KOPT-K1 (cell line): ENCODE results near the gene FCGR2B.
"Not testable (repeated sequence)": the region's sequence is repeated elsewhere in the genome, so short reads cannot be mapped to it uniquely, and the experiment has no call there.

Experiments used
- H3K27ac ChIP-seq: fragments of 200-600 bp; sonication (generic); 2 replicates; pipeline ENCODE4 v1.5.1; 2016; ENCODE audit warnings: antibody characterized with exemption, mild to moderate bottlenecking, low read depth, low read length; ENCODE audit not compliant: poor library complexity, severe bottlenecking
- H3K36me3 ChIP-seq: fragments of 200-600 bp; sonication (generic); 2 replicates; pipeline ENCODE4 v1.5.1; 2017; ENCODE audit warnings: antibody characterized with exemption, mild to moderate bottlenecking, low read length, moderate library complexity; ENCODE audit not compliant: insufficient read depth
- H3K9me3 ChIP-seq: fragments of 200-600 bp; sonication (generic); 2 replicates; pipeline ENCODE4 v1.5.1; 2017; ENCODE audit warnings: antibody characterized with exemption, low read length, mild to moderate bottlenecking; ENCODE audit not compliant: insufficient read depth, poor library complexity, severe bottlenecking

Gene FCGR2B

DNA sequence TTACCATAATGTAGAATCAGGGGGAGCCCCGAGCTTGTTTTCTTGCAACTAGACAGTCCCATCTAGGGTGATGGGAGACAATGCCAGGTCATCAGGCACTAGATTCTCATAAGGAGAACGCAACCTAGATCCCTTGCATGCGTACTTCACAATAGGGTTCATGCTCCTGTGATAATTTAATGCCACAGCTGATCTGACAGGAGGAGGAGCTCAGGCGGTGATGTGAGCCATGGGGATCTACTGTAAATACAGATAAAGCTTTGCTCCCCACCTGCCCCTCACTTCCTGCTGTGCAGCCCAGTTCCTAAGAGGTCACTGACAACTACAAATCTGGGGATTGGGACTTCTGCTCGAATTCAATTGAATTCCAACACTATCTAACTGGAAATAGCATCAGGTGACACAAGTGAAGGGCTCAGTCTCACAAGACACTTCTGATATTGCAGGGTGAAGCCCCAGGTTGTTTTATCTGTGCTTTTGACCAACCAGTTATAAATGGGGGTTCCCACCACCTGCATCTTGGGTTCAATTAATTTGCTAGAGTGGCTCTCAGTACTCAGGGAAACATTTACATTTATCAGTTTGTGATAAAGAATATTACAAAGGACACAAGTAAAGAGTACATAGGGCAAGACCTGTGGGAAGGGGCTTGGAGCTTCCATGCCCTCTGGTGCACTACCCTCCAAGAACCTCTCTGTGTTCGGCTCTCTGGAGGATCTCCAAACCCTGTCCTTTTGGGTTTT lies 24.5 kb upstream of the FCGR2B start:
- H3K9me3 ChIP-seq, H3K36me3 ChIP-seq, H3K27ac ChIP-seq: not testable (repeated sequence)

DNA sequence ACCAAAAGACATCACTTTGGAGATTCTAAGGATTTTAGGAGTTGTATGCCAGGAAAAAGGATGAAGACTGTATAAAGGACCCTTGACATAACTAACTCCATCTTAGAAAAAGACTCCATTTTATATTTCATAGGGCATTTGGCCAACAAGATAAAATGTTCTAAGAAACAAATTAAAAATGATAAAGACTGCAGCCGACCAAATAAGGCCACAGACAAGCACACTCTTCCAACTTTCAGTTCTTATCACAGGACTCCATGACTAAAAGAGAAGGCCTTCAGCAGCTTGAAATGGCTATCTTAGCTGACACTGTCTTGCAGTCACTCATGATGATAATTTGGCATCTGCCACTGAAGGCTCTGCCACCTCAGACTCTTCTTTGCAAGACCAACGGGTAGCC lies 23.7 kb upstream of the FCGR2B start:
- not testable (repeated sequence) for H3K9me3 ChIP-seq, H3K27ac ChIP-seq, H3K36me3 ChIP-seq

DNA sequence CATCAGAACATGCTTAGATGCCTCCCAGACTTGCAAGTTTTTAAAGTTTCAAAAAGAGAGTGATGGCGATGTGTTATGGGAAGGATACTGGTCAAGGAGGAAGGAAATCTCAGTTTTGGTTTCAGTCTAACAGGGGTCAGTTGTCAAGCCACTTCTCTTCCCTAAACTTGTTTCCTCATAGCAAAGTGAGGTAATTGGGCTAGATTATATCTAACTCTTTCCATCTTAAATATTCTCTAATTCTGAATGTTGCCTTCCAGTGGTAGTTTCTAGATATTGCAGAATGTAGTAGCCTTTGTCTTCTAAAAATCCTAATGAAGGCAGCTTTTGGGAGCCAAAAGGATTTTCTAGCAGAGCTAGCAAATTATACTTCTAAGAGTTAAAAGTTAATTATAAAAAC lies 20.2 kb upstream of the FCGR2B start:
- not testable (repeated sequence) for H3K36me3 ChIP-seq, H3K27ac ChIP-seq, H3K9me3 ChIP-seq

DNA sequence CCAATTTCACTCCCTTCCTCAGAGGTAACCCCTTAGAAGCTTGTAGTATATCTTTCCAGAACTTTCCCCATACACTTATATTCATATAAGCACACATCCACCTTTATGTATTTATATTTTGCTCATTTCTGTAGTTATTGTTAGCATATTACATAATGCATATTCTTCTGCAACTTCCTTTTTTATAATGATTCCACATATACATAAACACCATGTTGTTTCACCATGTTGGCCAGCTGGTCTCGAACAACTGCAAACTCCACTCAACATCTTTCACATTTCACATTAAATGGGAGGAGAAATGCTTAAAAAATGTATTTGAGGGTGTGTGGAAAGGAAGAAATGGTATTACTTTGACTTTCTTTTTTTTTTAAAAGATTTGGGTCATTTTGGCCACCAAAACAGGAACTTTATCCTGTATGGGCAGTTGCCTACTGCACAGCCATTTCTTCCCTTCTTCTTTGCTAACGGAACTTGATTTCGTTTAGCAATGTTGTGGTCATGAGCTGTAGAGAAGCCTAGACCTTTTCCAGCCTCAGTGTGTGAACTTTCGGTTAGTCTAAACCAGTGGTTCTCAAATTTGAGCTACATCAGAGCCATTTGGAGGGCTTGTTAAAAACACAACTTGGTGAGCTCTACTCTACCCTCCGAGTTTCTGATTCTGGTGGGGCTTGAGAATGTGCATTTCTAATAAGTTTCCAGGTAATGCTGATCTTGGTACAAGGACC lies 19.3 kb upstream of the FCGR2B start:
- not testable (repeated sequence) for H3K9me3 ChIP-seq, H3K27ac ChIP-seq, H3K36me3 ChIP-seq

DNA sequence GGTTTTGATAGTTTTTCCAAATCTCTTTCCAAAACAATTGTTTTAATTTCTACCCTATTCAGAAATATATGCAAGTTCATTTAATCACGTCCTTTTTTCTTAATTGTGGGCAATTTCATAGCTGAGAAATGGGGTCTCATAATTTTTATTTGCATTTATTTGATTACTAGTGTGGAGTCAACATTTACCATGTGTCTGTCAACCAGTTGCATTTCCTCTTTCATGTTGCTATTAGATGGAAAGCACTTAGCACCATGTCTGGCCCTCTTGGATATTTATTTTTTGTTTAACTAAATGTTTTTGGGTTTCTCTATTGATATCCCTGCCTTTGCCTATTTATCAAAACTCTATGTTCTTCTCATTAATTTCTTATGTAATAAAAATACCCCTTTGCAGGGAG lies 18.1 kb upstream of the FCGR2B start:
- not testable (repeated sequence) for H3K36me3 ChIP-seq, H3K9me3 ChIP-seq, H3K27ac ChIP-seq

DNA sequence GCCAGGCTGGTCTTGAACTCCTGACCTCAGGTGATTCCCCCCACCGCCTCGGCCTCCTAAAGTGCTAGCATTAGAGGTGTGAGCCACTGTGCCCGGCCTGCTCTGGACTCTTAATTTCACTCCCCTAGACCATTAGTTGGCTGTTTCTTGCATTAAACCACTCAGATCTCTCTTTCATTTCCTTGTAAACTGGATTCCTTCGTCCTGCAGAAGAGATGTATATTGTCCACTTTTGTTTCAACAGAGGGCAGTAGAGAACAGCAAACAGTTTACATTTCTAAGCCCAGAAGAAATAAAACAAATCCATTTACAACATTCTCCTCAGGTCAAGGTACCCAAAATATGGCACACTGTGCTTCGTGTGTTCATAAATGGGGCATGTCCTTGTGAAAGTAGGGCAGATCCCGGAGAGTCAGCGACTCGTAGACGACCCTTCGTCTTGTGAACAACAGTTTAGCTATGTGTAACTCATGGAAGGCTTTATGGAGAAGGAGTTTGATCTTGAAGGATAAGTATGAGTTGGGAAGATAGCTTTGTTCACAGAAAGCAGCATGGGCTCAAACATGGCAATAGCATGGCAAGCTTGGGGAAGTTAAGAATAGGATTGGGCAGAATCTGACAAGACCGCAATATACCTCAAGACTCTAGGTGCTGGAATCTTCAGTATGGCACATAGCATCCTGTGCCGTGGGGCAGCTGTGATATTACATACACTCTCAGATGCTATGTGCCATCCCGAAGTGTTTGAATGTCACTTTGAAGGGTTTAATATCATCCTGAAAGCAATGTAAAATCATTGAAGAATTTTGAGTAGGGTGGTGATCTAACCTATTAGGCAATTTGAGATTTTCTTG lies 15.2 kb upstream of the FCGR2B start:
- H3K27ac ChIP-seq, H3K36me3 ChIP-seq, H3K9me3 ChIP-seq: not testable (repeated sequence)

DNA sequence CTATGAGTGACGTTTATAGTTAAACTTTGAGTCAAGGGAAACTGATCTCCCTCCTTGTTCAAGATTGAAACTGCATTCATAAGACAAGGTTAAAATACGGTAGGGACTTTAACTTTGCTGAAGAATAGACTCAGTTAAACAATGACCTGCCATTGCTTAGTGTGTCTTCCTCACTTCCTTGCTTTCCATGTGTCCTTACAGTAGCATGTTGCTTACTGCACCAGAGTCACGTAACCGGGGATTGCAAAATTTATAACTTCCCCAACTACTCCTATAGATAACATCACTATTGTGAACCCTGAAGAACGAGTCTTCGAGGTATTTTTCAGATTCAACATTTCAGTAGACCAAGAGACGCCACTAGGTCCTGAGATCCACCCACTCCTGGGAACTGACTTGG lies 9.4 kb upstream of the FCGR2B start:
- H3K36me3 ChIP-seq, H3K9me3 ChIP-seq, H3K27ac ChIP-seq: not testable (repeated sequence)

DNA sequence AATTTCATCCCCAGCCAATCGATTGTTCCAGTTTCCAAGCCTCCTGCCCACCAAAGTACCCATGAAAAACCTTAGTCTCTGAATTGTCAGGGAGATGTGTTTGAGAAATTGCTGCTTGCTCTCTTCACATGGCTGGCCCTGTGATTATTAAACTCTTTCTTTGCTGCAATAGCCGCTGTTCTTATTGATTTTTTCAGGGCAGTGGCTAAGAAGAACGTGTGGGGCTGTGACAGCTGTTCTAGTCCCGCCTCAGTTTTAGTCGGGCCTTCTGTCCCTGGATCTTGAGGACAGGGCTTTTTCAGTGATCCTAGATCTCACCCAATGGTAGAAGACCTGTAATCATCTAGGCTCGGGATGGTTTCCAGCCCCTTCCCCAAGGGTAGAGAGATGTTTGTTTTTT lies 9.0 kb upstream of the FCGR2B start:
- not testable (repeated sequence) for H3K9me3 ChIP-seq, H3K27ac ChIP-seq, H3K36me3 ChIP-seq

DNA sequence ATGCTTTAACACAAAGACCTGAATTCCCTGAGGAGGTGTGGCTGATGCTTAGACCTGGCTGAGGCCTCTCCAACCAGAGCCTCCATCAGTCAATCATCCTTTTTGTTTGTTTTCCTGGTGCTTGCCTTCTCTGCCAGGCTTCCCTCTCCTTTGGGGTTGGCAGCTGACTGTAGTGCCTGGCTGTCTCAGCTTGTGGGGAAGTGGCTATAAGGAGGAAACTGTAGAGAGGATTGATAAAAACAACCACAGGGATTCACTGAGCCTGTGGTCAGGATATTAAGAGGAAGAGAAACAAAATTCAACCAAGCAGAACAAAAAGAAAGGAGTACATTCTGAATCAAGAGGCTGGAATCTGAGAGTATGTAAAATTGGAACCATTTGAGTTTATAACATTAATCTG lies 4.4 kb upstream of the FCGR2B start:
- not testable (repeated sequence) for H3K9me3 ChIP-seq

DNA sequence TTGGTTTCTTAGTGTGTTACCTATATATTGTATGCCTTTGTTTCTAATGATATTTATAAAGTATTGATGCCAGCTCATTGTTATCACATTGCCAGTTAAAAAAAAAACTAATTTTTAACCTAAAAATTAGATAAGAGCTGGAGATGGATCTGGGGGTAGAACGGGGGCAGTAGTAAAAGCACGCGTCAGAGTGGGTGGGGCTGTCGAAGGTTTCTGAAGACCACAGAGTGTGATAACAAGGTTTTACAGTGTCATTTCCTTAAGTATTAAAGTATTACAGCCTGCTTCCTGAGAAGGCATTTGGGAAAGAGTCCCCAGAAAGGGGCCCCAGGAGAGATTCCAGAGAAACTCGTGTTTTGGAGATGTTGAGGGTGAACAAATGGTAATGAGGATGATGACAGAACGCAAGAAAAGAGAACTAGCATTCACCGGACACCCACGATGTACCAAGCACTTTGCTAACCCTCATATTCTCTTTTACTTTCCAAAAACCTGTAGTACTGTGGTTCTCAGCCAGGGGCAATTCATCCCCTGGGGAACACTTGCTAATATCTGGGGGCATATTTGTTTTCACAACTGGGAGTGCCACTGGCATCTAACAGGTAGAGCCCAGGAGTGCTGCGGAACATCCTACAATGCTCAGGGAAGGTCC lies 1.2 kb upstream of the FCGR2B start:
- H3K27ac ChIP-seq, H3K36me3 ChIP-seq, H3K9me3 ChIP-seq: not testable (repeated sequence)

More for the DNA sequence above, 4.4 kb upstream of the FCGR2B start:
- not testable (repeated sequence) for H3K27ac ChIP-seq, H3K36me3 ChIP-seq

DNA sequence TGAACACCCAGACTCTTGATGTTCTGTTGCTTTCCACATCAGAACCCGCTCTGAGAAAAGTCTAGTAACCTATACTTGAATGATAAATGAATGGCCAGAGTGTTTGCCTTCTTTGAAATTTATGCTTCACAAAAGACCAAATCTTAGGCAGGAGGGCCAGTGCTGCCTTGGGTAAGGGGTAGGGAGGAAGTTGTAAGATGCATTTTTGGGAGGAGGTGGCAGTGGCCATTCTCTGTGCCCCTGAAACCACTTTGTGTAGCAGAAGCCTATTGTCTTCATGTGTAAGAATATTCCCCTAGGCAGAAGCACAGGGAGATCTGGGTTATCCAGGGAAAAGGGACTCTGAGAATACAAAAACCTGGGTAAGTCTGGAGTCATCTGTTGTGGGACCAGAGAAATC lies 626 bp downstream of the FCGR2B start:
- H3K36me3 ChIP-seq, H3K9me3 ChIP-seq, H3K27ac ChIP-seq: not testable (repeated sequence)

DNA sequence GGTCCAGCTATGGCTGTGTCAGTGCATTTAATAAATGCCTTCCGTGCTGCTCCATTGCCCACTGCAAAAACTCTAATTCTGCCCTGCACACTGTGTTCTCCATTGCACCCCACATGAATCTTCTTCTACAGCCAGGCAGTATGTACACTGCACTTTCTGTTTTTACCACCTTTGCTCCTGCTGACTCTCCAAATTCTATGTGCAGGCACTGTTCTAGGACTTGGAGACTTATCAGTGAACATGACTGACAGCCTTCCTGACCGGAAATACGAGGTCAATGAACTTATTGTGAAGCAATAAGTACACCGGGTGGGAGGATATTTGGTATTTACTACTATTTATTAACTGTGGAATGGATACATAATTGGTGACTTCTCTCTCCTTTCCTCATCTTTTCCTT lies 1.7 kb downstream of the FCGR2B start:
- not testable (repeated sequence) for H3K9me3 ChIP-seq, H3K36me3 ChIP-seq, H3K27ac ChIP-seq

DNA sequence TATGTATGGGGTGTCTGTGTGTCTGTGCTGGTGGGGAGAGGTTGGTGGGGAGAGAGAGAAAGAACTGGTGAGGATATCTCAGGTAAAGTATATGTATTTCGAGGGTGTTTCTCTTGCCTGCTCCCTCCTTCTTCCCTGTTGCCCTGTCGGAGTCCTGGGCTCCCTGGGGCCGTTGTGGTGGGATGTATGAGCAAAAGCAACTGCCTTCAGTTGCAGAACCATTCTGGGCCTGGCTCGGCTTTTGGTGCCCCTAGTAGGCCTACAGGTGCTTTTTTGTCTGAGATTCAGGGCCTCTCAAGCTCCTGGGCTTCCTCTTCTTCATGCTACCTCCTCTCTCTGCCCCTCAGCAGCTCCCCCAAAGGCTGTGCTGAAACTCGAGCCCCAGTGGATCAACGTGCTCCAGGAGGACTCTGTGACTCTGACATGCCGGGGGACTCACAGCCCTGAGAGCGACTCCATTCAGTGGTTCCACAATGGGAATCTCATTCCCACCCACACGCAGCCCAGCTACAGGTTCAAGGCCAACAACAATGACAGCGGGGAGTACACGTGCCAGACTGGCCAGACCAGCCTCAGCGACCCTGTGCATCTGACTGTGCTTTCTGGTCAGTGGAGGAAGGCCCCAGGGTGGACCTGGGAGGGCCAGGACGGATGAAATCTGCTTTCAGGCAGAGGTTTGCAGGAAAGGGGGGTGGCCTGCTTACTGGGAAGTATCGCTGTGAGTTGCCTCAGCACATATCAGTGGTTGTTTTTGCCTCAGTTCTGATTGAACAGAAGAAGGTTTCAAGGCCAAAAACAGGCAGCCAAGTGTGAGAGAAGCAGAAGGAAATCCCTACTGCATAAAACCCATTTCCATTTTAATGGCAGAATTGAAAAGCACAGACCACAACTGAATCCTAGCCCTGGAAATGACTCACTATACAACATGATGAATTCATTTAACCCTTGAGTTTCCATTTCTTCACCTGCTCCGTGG lies 8.4 kb downstream of the FCGR2B start:
- H3K36me3 ChIP-seq, H3K9me3 ChIP-seq, H3K27ac ChIP-seq: not testable (repeated sequence)

DNA sequence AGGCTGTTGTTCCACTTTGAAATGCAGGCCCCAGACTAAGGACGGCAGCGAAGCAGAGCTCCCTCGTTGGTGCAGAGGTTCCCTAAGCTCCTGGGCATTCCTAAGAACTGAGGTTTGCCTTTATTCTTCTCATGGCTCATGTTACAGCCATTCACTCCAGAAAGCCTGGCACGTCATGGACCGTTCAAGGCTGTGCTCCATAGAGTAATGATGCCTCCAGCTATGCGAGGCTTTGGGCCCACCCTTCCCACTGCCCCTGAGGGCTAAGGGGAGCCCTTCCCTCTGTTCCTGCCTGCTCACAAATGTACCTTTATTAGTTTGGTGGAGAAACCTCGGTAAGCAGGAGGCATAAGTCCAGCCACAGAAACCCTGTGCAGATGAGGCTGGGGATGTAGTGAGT lies 10.5 kb downstream of the FCGR2B start:
- not testable (repeated sequence) for H3K9me3 ChIP-seq, H3K27ac ChIP-seq, H3K36me3 ChIP-seq
